HG03521 (cell line): ENCODE data around the gene ARFRP1.
"Not testable (repeated sequence)": the region's sequence is repeated elsewhere in the genome, so short reads cannot be mapped to it uniquely, and the experiment has no call there.

Source experiments
- ATAC-seq: cut with Tn5 transposase; IDR thresholded peaks from one replicate; pipeline ENCODE4 v1.9.1; 2021; ENCODE audit warnings: mild to moderate bottlenecking, moderate library complexity; ENCODE audit not compliant: unreplicated experiment

Gene ARFRP1

DNA sequence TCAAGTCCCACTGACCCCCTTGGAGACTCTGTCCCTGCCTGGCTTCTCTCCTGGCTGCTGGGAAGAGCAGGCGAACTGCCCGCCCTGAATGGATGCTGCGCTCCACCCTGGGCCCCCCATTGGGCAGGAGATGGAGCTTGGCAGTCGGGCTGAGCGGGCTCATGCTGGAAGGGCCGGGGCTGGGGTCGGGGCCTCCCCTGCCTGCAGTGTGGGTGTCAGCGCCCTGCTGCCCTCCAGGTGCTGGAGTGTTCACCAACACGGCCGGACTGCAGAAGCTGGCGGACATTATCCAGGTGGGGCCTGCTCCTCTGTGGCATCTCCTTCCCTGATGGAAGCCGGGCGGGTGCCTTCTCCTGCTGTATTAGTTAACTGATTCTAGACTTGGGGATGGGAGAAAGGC lies 27.3 kb downstream of the ARFRP1 start:
- ATAC-seq, result no peak

- ATAC-seq, result no peak
Measured at GRCh38 chr20:63679799-63680305, 27.9 kb downstream of the ARFRP1 start.

DNA sequence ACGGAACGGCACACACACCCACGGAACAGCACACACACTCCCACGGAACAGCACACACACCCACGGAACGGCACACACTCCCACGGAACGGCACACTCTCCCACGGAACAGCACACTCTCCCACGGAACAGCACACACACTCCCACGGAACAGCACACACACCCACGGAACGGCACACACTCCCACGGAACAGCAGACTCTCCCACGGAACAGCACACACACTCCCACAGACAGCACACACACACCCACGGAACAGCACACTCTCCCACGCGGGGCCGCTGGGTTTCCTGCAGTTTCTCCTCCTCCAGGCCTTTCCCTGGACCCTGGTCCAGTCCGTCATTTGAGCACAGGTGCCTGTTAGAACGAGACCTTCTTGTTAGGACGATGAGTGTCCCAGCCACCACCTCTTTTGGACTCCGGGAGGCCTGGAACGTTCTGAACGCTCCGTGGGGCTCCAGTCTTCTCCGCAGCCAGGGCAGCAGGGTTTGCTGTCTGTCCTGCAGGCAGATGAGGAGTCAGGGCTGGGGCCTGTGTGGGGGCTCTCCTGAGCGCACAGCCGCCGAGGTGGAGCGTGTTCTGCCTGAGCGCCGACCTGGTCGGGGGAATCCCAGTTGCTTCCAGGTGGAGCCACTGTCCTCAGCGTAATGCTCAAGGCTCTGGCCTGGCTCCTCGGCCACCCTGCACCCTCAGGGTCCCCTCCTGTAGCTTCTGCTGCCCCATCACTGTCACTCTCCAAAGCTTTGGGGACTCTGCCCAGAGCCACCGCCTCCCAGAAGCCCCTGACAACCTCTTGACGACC lies 28.9 kb downstream of the ARFRP1 start:
- ATAC-seq, result no peak

- ATAC-seq, result no peak
Measured at GRCh38 chr20:63678071-63678470, 29.7 kb downstream of the ARFRP1 start.

DNA sequence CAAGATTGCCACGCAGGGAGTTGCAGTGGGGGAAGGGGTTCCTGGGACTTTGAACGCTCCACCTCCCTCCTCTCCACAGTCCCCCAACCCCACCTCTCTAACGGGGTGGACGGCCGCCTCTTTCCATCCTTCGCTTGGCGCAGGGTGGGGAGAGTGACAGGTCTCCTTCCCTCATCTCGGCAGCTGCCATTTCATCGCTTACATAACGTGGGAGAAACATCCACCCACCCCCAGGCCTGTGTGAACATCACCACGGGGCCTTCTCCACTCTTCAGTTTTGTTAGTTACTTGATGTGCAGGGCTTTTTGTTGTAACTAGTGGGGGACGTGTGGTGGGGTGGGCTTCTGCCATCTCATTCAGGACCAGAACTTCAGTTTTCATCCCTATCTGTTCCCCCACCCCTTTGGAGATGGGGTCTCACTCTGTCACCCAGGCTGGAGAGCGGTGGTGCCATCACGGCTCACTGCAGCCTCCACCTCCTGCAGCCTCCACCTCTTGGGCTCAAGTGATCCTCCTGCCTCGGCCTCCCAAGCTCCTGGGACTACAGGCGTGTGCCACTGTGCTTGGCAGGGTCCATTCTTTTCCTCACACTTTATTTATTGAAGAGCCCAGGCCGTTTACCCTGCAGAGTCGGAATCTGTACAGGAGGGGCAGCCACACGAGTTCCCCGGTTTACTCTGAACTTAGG lies 32.0 kb downstream of the ARFRP1 start:
- no peak for ATAC-seq

DNA sequence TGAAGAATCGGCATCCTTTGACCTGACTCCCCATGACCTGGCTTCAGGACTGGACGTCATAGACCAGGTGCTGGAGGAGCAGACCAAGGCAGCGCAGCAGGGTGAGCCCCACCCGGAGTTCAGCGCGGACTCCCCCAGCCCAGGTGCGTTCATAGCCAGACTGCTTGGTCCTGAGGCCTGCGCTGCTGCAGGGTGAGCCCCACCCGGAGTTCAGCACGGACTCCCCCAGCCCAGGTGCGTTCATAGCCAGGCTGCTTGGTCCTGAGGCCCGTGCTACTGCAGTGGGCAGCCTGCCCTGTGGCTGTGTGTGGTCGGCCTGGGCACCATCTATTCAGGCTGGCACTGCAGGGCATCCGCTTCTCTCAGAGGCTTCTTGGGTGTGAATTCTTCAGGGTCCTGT lies 33.8 kb downstream of the ARFRP1 start:
- ATAC-seq, result no peak

DNA sequence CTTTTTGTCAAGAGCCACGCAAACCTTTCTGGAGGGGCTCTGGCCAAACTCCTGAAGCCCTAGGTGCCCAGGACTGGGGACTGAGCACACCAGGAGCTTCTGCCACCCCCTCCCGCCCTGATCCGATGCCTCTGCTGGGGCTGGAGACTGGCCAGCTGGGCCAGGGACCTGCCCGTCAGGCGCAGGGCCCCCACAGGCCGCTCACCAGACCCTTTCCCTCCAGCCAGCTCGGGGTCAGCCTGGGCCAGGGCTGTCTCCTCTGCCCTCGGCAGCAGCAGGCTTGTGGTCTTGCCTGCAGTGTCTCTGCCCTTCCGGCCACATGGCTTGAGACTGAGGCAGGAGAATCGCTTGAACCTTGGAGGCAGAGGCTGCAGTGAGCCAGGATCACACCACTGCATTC lies 35.1 kb downstream of the ARFRP1 start:
- ATAC-seq, result no peak

GRCh38 chr20:63671695-63672094 lies 36.1 kb downstream of the ARFRP1 start:
- not testable (repeated sequence) for ATAC-seq

GRCh38 chr20:63668351-63668750 lies 39.4 kb downstream of the ARFRP1 start:
- ATAC-seq, result no peak

DNA sequence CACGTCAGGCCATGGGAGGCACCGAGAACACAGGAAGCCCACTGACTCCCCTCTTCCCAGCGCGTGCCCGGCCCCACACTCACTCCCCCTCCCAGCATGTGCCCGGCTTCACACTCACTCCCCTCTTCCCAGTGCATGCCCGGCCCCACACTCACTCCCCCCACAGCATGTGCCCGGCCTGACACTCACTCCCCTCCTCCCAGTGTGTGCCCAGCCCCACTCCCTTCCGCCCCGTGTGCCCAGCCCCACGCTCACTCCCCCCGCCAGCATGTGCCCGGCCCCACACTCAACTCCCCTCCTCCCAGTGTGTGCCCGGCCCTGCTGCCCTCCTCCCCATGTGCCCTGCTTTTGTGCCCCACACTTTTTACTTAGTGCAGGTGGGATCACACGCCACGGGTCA lies 39.9 kb downstream of the ARFRP1 start:
- no peak for ATAC-seq

DNA sequence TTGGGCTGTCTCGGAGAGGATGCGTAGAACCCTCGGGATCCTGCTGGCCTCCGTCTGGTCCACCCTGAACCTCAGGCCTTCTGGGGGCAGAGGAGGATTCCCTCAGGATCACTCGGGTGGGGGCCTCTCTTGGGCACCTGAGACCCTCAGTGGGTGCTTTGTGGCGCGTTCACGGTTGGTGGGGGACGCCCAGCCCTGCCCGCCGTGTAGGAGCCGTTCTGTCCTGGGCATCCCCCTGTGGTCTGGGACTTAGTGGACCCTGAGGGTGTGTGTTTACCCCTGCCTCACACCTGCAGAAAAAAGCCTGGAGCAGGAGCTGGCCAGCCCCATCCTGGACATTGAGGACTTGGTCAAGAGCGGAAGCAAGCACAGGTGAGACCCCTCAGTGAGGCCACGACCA lies 42.1 kb downstream of the ARFRP1 start:
- ATAC-seq, result no peak

- ATAC-seq, result no peak
Measured at GRCh38 chr20:63664861-63665594, 42.7 kb downstream of the ARFRP1 start.

DNA sequence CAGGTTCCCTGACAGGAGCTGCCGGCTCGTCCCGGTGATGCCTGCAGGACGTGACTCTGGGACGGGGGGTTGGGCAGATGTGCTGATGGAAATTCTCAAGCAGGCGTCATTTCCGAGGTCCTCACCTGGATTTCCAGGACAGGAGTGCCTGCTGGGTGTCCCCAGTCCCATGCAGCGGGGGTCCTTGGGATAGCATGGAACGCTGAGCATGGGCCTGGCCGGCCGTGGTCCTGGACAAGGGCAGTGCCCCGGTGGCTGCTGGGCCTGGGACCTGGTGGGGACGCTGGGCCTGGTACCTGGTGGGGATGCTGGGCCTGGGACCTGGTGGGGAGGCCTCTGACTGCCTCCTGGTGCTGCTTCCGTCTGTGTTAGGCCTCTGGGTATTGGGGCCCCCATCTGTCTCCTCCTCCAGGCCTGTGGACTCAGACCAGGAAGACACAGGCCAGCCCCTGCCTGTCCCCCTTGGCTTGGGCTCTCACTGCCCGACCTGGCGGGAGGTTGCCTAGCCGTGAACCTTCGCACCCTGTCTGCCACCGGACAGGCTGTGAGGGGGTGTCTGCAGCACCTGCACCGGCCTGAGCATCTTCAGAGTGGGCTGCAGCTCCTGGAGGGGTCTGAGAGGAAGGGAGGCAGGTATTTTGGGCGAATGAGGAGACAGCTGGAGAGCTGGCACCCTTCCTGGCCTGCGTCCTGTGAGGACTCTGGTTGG lies 43.5 kb downstream of the ARFRP1 start:
- ATAC-seq, result no peak

GRCh38 chr20:63663332-63664066 lies 44.3 kb downstream of the ARFRP1 start:
- no peak for ATAC-seq

DNA sequence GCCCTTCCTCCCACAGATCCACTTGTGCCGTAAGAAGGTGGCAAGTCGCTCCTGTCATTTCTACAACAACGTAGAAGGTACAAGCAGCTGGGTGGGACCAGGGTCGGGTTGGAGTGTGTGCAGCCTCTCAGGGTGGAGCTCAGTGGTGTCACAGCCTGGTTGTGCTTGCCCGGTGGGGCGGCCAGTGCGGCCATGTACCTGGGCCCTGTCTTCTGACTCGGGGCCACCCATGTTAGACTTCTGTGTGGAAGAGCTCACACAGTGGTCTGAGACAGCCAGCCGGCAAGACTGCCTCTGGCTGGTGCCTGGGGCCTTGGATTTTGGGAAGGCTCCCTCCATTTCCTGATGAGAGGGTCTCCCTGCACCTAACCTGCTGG lies 45.0 kb downstream of the ARFRP1 start:
- no peak for ATAC-seq

DNA sequence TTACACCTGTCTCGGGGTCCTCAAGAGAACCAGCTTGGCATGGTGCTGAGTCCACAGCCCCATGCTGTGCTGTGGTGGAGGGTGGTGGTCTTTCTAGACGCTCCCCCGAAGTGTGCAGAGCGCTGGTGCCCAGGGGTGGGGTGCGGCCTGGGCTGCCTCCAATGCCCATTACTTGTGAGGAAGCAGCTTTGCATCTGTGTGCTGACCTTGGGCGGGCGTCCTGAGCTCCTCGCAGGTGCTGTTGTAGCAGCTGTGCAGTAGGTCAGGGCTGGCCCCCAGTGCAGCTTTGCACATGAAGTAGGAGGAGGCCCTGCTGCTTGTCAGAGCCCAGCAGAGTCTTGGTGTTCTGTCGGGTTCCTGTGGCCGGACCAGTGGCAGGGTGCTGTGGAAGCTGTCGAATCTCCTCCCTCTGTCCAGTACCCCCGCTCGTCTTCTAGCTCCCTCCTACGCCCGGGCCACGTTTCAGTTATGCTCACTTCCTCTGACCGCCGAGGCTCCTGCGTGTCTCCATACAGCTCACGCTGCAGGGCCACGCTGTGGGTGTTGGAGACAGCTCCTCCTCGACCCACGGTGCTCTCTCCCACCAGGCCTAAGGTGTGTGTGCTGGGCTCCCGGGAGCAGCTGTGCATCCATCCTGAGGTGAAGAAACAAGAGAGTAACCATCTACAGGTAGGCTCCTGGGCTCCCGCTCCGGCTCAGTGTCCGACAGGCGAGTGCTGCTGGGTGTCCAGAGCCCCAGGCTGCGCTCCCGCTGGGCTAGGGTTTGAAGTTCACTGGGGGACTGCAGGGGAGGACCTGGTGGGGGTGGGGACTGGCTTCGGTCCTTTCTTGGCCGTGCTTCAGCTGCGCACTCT lies 45.6 kb downstream of the ARFRP1 start:
- no peak for ATAC-seq

- no peak for ATAC-seq
Measured at GRCh38 chr20:63661108-63661507, 46.7 kb downstream of the ARFRP1 start.

- ATAC-seq, result no peak
Measured at GRCh38 chr20:63660622-63661021, 47.2 kb downstream of the ARFRP1 start.

DNA sequence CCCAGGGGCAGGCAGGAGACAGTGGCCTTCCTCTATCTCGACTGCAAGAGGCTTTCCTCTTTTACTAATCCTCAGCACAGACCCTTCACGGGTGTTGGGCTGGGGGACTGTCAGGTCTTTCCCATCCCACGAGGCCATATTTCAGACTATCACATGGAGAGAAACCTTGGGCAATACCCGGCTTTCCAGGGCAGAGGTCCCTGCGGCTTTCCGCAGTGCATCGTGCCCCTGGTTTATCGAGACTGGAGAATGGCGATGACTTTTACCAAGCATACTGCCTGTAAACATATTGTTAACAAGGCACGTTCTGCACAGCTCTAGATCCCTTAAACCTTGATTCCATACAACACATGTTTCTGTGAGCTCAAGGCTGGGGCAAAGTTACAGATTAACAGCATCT lies 47.6 kb downstream of the ARFRP1 start:
- ATAC-seq, result not testable (repeated sequence)
